CD4-positive, CD25-positive, alpha-beta regulatory T cell (primary cell): ENCODE data around the gene ZNF407. TPM values are rescaled to one million over a fixed set of nuclear protein-coding genes. Genes with fewer than 3 reads are reported as not detected.

ENCODE experiments used
- ATAC-seq, 2 donors: fragments of 150-1000 bp; cut with Tn5 transposase; one replicate each; pipeline ENCODE4 v1.10.0; 2021; ENCODE audit warnings: low read depth in 2 of 2, moderate number of reproducible peaks in 2 of 2, moderate library complexity in 1 of 2
- DNase-seq, 3 donors: peaks; one replicate each; pipeline versions ENCODE4 v3.0.0 to v3.0.0-alpha.2; 2012 to 2022; ENCODE audit warnings: mixed read lengths in 1 of 3
- H3K27ac ChIP-seq: one replicate; pipeline ENCODE4 v1.7.0; 2013; ENCODE audit warnings: mild to moderate bottlenecking, low read length; ENCODE audit not compliant: insufficient read depth, poor library complexity, severe bottlenecking
- H3K27me3 ChIP-seq: one replicate; pipeline ENCODE4 v1.7.0; 2013; ENCODE audit warnings: low read length; ENCODE audit not compliant: control insufficient read depth, insufficient read depth
- H3K36me3 ChIP-seq: one replicate; pipeline ENCODE4 v1.7.0; 2013; ENCODE audit warnings: mild to moderate bottlenecking, low read length, moderate library complexity; ENCODE audit not compliant: control insufficient read depth, insufficient read depth
- H3K4me1 ChIP-seq: 2 replicates; pipeline ENCODE4 v1.7.0; 2013; ENCODE audit warnings: mild to moderate bottlenecking, low read length; ENCODE audit not compliant: insufficient read depth, control insufficient read depth, poor library complexity, severe bottlenecking
- H3K4me3 ChIP-seq: one replicate; pipeline ENCODE4 v1.7.0; 2013; ENCODE audit warnings: low read depth, mild to moderate bottlenecking, low read length, moderate library complexity
- H3K9me3 ChIP-seq, 2 experiments: 1 replicate in 1 of 2; 2 replicates in 1 of 2; pipeline ENCODE4 v1.7.0; 2013; ENCODE audit warnings: low read length in 2 of 2, mild to moderate bottlenecking in 1 of 2, moderate library complexity in 1 of 2; ENCODE audit not compliant: control insufficient read depth in 2 of 2
- H3K27ac Mint-ChIP-seq, 3 donors: one replicate each; pipeline ENCODE4 v1.8.0; 2020 to 2022; ENCODE audit warnings: mild to moderate bottlenecking in 3 of 3, mixed read lengths in 3 of 3, moderate library complexity in 2 of 3
- H3K27me3 Mint-ChIP-seq: one replicate; pipeline ENCODE4 v1.8.0; 2022; ENCODE audit warnings: mild to moderate bottlenecking, mixed read lengths
- H3K36me3 Mint-ChIP-seq: one replicate; pipeline ENCODE4 v1.8.0; 2020; ENCODE audit warnings: mixed read lengths
- H3K4me1 Mint-ChIP-seq, 4 donors: one replicate each; pipeline ENCODE4 v1.8.0; 2020 to 2022; ENCODE audit warnings: mixed read lengths in 4 of 4, mild to moderate bottlenecking in 1 of 4
- H3K4me3 Mint-ChIP-seq, 4 donors: one replicate each; pipeline ENCODE4 v1.8.0; 2020 to 2022; ENCODE audit warnings: mild to moderate bottlenecking in 4 of 4, mixed read lengths in 4 of 4, moderate library complexity in 3 of 4
- H3K9me3 Mint-ChIP-seq, 7 donors: one replicate each; pipeline ENCODE4 v1.8.0; 2020 to 2022; ENCODE audit warnings: mixed read lengths in 7 of 7, mild to moderate bottlenecking in 3 of 7, moderate library complexity in 2 of 7
- polyA plus RNA-seq, 4 donors: library from polyadenylated mRNA; unstranded; fragments of 300-500 nt; fragmentation: Illumina TruSeq; gene quantifications; one replicate each; pipeline ENCODE4 v1.2.3, GENCODE V29; 2021
- total RNA-seq: library from RNA; stranded (reverse); gene quantifications from one replicate; pipeline ENCODE4 v1.2.3, GENCODE V29; 2022

Gene ZNF407
- total and polyA plus RNA-seq, 5 donors from 2014 or later: 2.0 to 34.0 (median 3.8) TPM

GRCh38 chr18:74604774-74605173, 7.1 kb downstream of the ZNF407 start:
- DNase-seq (no peak), ATAC-seq (no peak)
- H3K4me1 ChIP-seq: no peaks in the 10 kb centered on the region
- H3K36me3 ChIP-seq: no peaks in the 10 kb centered on the region
- no peaks in the 10 kb centered on the region for H3K9me3 ChIP-seq
- H3K9me3 Mint-ChIP-seq: no peaks in the 10 kb centered on the region
- H3K4me3 Mint-ChIP-seq: no peak overlapping the region
- no peaks in the 10 kb centered on the region for H3K27me3 Mint-ChIP-seq
- H3K27ac ChIP-seq: no peak overlapping the region
- H3K27me3 ChIP-seq: no peaks in the 10 kb centered on the region
- H3K27ac Mint-ChIP-seq: peak overlapping the region in 1 of 3 donors; percentile 32
- peaks cover 9% of the 10 kb centered on the region for H3K36me3 Mint-ChIP-seq
- H3K4me1 Mint-ChIP-seq: peaks cover 12 to 46% (median 29%) of the 10 kb centered on the region in 4 donors
- no peak overlapping the region for H3K4me3 ChIP-seq

GRCh38 chr18:74608681-74609080, 11.0 kb downstream of the ZNF407 start:
- Histone ChIP-seq H3K4me3 (no peak overlapping the region), H3K4me1 (peaks cover 10% of the 10 kb centered on the region), H3K27ac (no peak overlapping the region), H3K36me3 (no peaks in the 10 kb centered on the region), H3K27me3 (no peaks in the 10 kb centered on the region), H3K9me3 (no peaks in the 10 kb centered on the region)
- ATAC-seq: no peak
- H3K27me3 Mint-ChIP-seq: no peaks in the 10 kb centered on the region
- H3K9me3 Mint-ChIP-seq: no peaks in the 10 kb centered on the region
- DNase-seq: no peak
- H3K4me3 Mint-ChIP-seq: peak overlapping the region in 1 of 4 donors; percentile 21
- H3K27ac Mint-ChIP-seq: peak overlapping the region in 1 of 3 donors; percentile 43
- H3K4me1 Mint-ChIP-seq: peaks cover 29 to 45% (median 34%) of the 10 kb centered on the region in 4 donors
- H3K36me3 Mint-ChIP-seq: peaks cover 4% of the 10 kb centered on the region

DNA sequence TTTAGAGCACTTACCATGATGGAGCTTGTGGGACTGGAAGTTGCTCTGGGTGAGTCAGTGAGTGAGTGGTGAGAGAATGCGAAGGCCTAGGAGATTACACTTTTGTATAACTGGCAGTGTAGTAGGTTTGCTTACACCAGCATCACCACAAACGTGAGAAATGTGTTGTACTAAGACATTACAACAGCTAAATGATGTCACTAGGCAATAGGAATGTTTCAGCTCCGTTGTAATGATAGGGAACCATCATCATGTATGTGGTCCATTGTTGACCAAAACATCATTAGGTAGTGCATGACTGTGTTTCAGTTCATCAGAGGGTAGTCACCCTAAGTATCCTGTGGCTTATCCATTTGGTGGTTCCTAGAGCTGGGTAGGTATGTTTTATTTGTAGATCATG, 11.9 kb downstream of the ZNF407 start:
- no peaks in the 10 kb centered on the region for H3K9me3 Mint-ChIP-seq
- Histone ChIP-seq H3K9me3 (no peaks in the 10 kb centered on the region), H3K4me1 (peaks cover 10% of the 10 kb centered on the region), H3K27ac (no peak overlapping the region), H3K27me3 (no peaks in the 10 kb centered on the region), H3K4me3 (no peak overlapping the region), H3K36me3 (no peaks in the 10 kb centered on the region)
- DNase-seq (no peak), ATAC-seq (no peak)
- H3K36me3 Mint-ChIP-seq: no peaks in the 10 kb centered on the region
- H3K27ac Mint-ChIP-seq: no peak overlapping the region
- H3K27me3 Mint-ChIP-seq: no peaks in the 10 kb centered on the region
- H3K4me3 Mint-ChIP-seq: no peak overlapping the region
- H3K4me1 Mint-ChIP-seq: peaks cover 32 to 38% (median 34%) of the 10 kb centered on the region in 4 donors

DNA sequence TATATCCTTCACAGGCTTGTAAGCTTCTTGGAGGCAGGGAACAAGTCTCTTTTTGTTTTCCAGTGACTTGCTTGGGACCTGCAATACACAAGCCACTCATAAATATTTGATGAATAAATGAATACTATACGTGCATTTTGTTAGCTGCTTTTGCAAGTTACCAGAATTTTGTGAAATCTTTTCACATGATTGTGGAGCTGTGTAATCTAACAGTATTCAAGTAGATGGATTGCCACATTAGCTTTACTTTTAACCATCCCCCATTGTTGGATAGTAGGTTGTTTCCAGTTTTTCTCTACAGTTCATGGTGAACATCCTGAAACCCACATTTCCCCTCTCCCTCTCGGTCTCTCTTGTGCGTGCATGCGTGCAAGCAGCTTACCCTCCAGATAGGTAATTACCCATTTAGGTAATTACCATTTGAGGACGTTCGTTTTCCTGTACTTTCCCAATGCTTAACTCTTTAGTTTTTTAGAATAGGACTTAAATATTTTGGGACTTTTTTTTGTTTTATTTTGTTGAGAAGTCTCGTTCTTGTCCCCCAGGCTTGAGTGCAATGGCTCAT, 12.5 kb downstream of the ZNF407 start:
- H3K4me3 Mint-ChIP-seq: no peak overlapping the region
- Histone ChIP-seq H3K27ac (no peak overlapping the region), H3K27me3 (no peaks in the 10 kb centered on the region), H3K36me3 (no peaks in the 10 kb centered on the region), H3K9me3 (no peaks in the 10 kb centered on the region), H3K4me3 (no peak overlapping the region), H3K4me1 (peaks cover 10% of the 10 kb centered on the region)
- no peak for DNase-seq
- H3K27me3 Mint-ChIP-seq: no peaks in the 10 kb centered on the region
- no peak for ATAC-seq
- no peak overlapping the region for H3K27ac Mint-ChIP-seq
- H3K4me1 Mint-ChIP-seq: peaks cover 32 to 37% (median 34%) of the 10 kb centered on the region in 4 donors
- H3K36me3 Mint-ChIP-seq: no peaks in the 10 kb centered on the region
- H3K9me3 Mint-ChIP-seq: no peaks in the 10 kb centered on the region

- H3K4me1 Mint-ChIP-seq: peaks cover 30 to 35% (median 34%) of the 10 kb centered on the region in 4 donors
- peak overlapping the region in 1 of 4 donors; percentile 28 for H3K4me3 Mint-ChIP-seq
- no peak overlapping the region for H3K27ac ChIP-seq
- H3K27ac Mint-ChIP-seq: peak overlapping the region in 1 of 3 donors; percentile 27
- ATAC-seq (no peak), DNase-seq (no peak)
- peak overlapping the region; percentile 42 for H3K4me3 ChIP-seq
- no peaks in the 10 kb centered on the region for H3K27me3 ChIP-seq
- no peaks in the 10 kb centered on the region for H3K36me3 Mint-ChIP-seq
- no peaks in the 10 kb centered on the region for H3K9me3 ChIP-seq
- H3K4me1 ChIP-seq: peaks cover 10% of the 10 kb centered on the region
- no peaks in the 10 kb centered on the region for H3K27me3 Mint-ChIP-seq
- no peaks in the 10 kb centered on the region for H3K9me3 Mint-ChIP-seq
- no peaks in the 10 kb centered on the region for H3K36me3 ChIP-seq
Measured at GRCh38 chr18:74610860-74611259, 13.2 kb downstream of the ZNF407 start.

GRCh38 chr18:74611765-74612164, 14.1 kb downstream of the ZNF407 start:
- Histone ChIP-seq H3K27me3 (no peaks in the 10 kb centered on the region), H3K4me1 (peaks cover 10% of the 10 kb centered on the region), H3K9me3 (no peaks in the 10 kb centered on the region), H3K27ac (no peak overlapping the region), H3K4me3 (no peak overlapping the region), H3K36me3 (no peaks in the 10 kb centered on the region)
- DNase-seq: no peak
- Mint-ChIP-seq H3K4me1 (peaks cover 29 to 35% (median 33%) of the 10 kb centered on the region in 4 donors), H3K27me3 (no peaks in the 10 kb centered on the region), H3K27ac (no peak overlapping the region), H3K36me3 (no peaks in the 10 kb centered on the region), H3K4me3 (no peak overlapping the region), H3K9me3 (no peaks in the 10 kb centered on the region)
- ATAC-seq: no peak

DNA sequence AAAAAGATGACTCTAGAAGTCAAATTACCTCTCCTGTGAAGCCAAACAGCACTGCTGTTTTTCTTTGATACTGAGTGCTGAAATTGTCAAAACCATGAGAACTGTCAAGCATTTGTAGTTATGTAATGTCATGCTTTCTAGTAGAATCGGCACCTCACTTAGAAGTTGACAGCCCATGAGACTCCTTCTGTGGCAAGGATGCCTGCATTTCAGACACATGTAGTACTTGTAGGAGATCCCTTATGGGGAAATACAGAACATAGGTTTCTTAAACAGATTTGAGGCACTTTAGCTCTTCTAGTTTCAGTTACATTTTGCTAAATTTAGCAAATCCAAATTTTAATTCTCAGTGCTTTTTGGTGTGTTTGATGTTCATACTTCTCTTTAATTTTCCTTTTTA, 15.7 kb downstream of the ZNF407 start:
- Histone ChIP-seq H3K4me1 (peaks cover 10% of the 10 kb centered on the region), H3K36me3 (no peaks in the 10 kb centered on the region), H3K9me3 (no peaks in the 10 kb centered on the region), H3K4me3 (no peak overlapping the region), H3K27me3 (no peaks in the 10 kb centered on the region), H3K27ac (no peak overlapping the region)
- no peak for DNase-seq
- no peak overlapping the region for H3K27ac Mint-ChIP-seq
- peaks cover 29 to 32% (median 30%) of the 10 kb centered on the region in 4 donors for H3K4me1 Mint-ChIP-seq
- no peak overlapping the region for H3K4me3 Mint-ChIP-seq
- ATAC-seq: no peak
- no peaks in the 10 kb centered on the region for H3K36me3 Mint-ChIP-seq
- H3K9me3 Mint-ChIP-seq: no peaks in the 10 kb centered on the region
- H3K27me3 Mint-ChIP-seq: no peaks in the 10 kb centered on the region

GRCh38 chr18:74616494-74616893, 18.8 kb downstream of the ZNF407 start:
- Mint-ChIP-seq H3K36me3 (no peaks in the 10 kb centered on the region), H3K9me3 (no peaks in the 10 kb centered on the region), H3K27me3 (no peaks in the 10 kb centered on the region), H3K4me1 (peaks cover 12 to 17% (median 14%) of the 10 kb centered on the region in 4 donors), H3K4me3 (no peak overlapping the region), H3K27ac (no peak overlapping the region)
- Histone ChIP-seq H3K27ac (no peak overlapping the region), H3K9me3 (no peaks in the 10 kb centered on the region), H3K36me3 (no peaks in the 10 kb centered on the region), H3K27me3 (no peaks in the 10 kb centered on the region), H3K4me3 (no peak overlapping the region), H3K4me1 (peaks cover 2% of the 10 kb centered on the region)
- DNase-seq (no peak), ATAC-seq (no peak)
